Caco-2 (cell line): ENCODE measurements around the gene JCHAIN. TPM values are rescaled to one million over a fixed set of nuclear protein-coding genes. Genes with fewer than 3 reads are reported as not detected.
"Not testable (repeated sequence)": the region's sequence is repeated elsewhere in the genome, so short reads cannot be mapped to it uniquely, and the experiment has no call there.

ENCODE experiments used
- BruUV-seq: library from RNA; stranded (reverse); fragments of 400-500 nt; replicated peaks from 2 replicates; lab custom pipeline; 2021; lab: Mats Ljungman, UMichigan
- CTCF ChIA-PET: fragments of 300-600 bp; sonication (Branson Sonifier 250); formaldehyde crosslinking; loops from one replicate; lab custom pipeline; 2022; ENCODE audit warnings: antibody characterized with exemption; lab: Charles Lee
- POLR2A ChIA-PET: fragments of 300-600 bp; sonication (Branson Sonifier 250); formaldehyde crosslinking; loops from one replicate; lab custom pipeline; 2022; ENCODE audit warnings: antibody characterized with exemption; lab: Charles Lee
- DNase-seq, 2 experiments: peaks; one replicate each; pipeline versions ENCODE4 v3.0.0 to v3.0.0-alpha.2; 2020 to 2022
- H3K27me3 ChIP-seq: replicated peaks from 2 replicates; pipeline ENCODE4 v1.6.0; 2011; ENCODE audit warnings: low read length; ENCODE audit not compliant: control insufficient read depth, insufficient read depth
- H3K36me3 ChIP-seq: 2 replicates; pipeline ENCODE4 v1.5.1; 2011; ENCODE audit warnings: low read length; ENCODE audit not compliant: control insufficient read depth, insufficient read depth
- H3K4me1 ChIP-seq: fragments of 250-450 bp; sonication (Bioruptor Pico); 2 replicates; pipeline ENCODE4 v1.5.1; 2020; ENCODE audit warnings: mild to moderate bottlenecking
- H3K4me3 ChIP-seq: 2 replicates; pipeline ENCODE4 v1.5.1; 2011; ENCODE audit warnings: low read depth, mild to moderate bottlenecking, control low read depth, low read length
- H3K9me3 ChIP-seq: fragments of 250-450 bp; sonication (Bioruptor Pico); 2 replicates; pipeline ENCODE4 v1.5.1; 2020; ENCODE audit warnings: mild to moderate bottlenecking, moderate library complexity
- H3K27ac Mint-ChIP-seq: one replicate; pipeline ENCODE4 v1.8.0; 2022; ENCODE audit warnings: mixed read lengths; ENCODE audit not compliant: unreplicated experiment
- H3K27me3 Mint-ChIP-seq: one replicate; pipeline ENCODE4 v1.8.0; 2022; ENCODE audit warnings: mixed read lengths; ENCODE audit not compliant: insufficient read depth, unreplicated experiment
- H3K36me3 Mint-ChIP-seq: one replicate; pipeline ENCODE4 v1.8.0; 2022; ENCODE audit warnings: mild to moderate bottlenecking, mixed read lengths; ENCODE audit not compliant: insufficient read depth, unreplicated experiment
- H3K4me1 Mint-ChIP-seq: one replicate; pipeline ENCODE4 v1.8.0; 2022; ENCODE audit warnings: low read depth, mixed read lengths; ENCODE audit not compliant: unreplicated experiment
- H3K4me3 Mint-ChIP-seq: one replicate; pipeline ENCODE4 v1.8.0; 2022; ENCODE audit warnings: mild to moderate bottlenecking, moderate library complexity, mixed read lengths; ENCODE audit not compliant: unreplicated experiment
- H3K9me3 Mint-ChIP-seq: one replicate; pipeline ENCODE4 v1.8.0; 2022; ENCODE audit warnings: mixed read lengths; ENCODE audit not compliant: unreplicated experiment
- intact Hi-C: fragments of 100-400 bp; cut with micrococcal nuclease; formaldehyde crosslinking; loops from one replicate; pipeline ENCODE4 v1.10.0; 2022; ENCODE audit not compliant: unreplicated experiment
- total RNA-seq: library from RNA; stranded (reverse); gene quantifications from 2 replicates; pipeline ENCODE4 v1.2.3, GENCODE V29; 2022
- TF ChIP-seq, protein P1 (sequence below), 2 experiments: fragments of 200-600 bp in 1 of 2; IDR thresholded peaks; 1 replicate in 1 of 2; 2 replicates in 1 of 2; pipeline versions ENCODE4 v1.5.1 to v1.8.0; 2011 to 2022; ENCODE audit warnings: antibody characterized with exemption in 1 of 2, control low read depth in 1 of 2, inconsistent platforms in 1 of 2, low read depth in 1 of 2, low read length in 1 of 2, mild to moderate bottlenecking in 1 of 2, moderate library complexity in 1 of 2; ENCODE audit not compliant: insufficient read depth in 1 of 2, severe bottlenecking in 1 of 2, unreplicated experiment in 1 of 2

The JCHAIN gene
- total RNA-seq, 1 experiment from 2014 or later = not detected

DNA sequence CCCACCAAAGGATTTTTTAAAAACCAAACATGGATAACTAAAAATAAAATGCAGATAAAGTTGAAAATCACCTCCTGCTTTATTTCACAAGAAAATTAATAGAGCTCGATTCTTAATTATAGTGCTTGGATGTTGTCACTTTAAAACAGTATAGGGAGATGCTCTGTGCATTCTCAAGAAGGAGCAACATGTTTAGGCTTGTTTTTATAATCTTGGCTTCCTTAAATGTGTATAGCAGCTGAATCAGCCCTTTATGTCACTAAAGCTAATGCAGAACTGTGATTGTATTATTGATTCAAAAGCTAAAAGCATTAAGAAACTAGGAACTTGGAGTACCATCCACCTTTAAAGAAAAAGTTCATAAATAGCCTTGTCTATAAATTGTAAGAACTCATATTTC is 35.0 kb upstream of the JCHAIN start:
- Histone ChIP-seq H3K4me1 (peaks cover 3% of the 10 kb centered on the region; the same call in 1 of the 2 replicates), H3K27me3 (no peaks in the 10 kb centered on the region), H3K4me3 (no peak overlapping the region), H3K9me3 (no peaks in the 10 kb centered on the region), H3K36me3 (no peaks in the 10 kb centered on the region)
- POLR2A ChIA-PET = no interaction called here
- no peaks in the 10 kb centered on the region for H3K9me3 Mint-ChIP-seq
- DNase-seq = no peak
- no TSS peak for BruUV-seq
- H3K27me3 Mint-ChIP-seq = no peaks in the 10 kb centered on the region
- H3K4me1 Mint-ChIP-seq = no peaks in the 10 kb centered on the region
- H3K27ac Mint-ChIP-seq = no peak overlapping the region
- intact Hi-C loops = no loop called here
- peaks cover 11% of the 10 kb centered on the region for H3K36me3 Mint-ChIP-seq
- TF ChIP-seq, protein P1, sequence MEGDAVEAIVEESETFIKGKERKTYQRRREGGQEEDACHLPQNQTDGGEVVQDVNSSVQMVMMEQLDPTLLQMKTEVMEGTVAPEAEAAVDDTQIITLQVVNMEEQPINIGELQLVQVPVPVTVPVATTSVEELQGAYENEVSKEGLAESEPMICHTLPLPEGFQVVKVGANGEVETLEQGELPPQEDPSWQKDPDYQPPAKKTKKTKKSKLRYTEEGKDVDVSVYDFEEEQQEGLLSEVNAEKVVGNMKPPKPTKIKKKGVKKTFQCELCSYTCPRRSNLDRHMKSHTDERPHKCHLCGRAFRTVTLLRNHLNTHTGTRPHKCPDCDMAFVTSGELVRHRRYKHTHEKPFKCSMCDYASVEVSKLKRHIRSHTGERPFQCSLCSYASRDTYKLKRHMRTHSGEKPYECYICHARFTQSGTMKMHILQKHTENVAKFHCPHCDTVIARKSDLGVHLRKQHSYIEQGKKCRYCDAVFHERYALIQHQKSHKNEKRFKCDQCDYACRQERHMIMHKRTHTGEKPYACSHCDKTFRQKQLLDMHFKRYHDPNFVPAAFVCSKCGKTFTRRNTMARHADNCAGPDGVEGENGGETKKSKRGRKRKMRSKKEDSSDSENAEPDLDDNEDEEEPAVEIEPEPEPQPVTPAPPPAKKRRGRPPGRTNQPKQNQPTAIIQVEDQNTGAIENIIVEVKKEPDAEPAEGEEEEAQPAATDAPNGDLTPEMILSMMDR (IDR thresholded peaks at IDR 0.05; ENCODE audit: insufficient read depth in 1 of 2, low read depth in 1 of 2, low read length in 1 of 2, severe bottlenecking in 1 of 2, unreplicated experiment in 1 of 2) = no peak
- CTCF ChIA-PET = no interaction called here
- no peak overlapping the region for H3K4me3 Mint-ChIP-seq

DNA sequence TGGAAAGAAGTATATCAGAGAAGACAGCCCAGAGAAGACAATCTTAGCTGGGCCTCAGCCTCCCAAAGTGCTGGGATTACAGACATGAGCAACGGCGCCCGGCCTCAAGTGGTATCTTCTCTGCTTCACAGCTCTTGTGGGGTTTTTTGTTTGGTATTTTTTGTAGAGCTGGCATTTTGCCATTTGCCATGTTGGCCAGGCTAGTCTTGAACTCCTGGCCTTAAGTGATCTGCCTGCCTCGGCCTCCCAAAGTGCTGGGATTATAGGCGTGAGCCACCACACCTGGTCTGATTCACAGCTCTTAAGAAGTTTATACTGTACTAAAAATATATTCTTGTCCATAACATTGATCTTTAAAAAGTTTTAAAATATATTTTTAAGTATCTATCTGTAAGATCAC is 34.4 kb upstream of the JCHAIN start:
- no peaks in the 10 kb centered on the region for H3K27me3 ChIP-seq
- ChIA-PET POLR2A (no interaction called here), CTCF (no interaction called here)
- H3K4me1 ChIP-seq = 0 out of 2 replicates have a peak, but pooled peaks cover 3% of the 10 kb centered on the region
- no peak overlapping the region for H3K4me3 ChIP-seq
- DNase-seq = no peak
- H3K27ac Mint-ChIP-seq = no peak overlapping the region
- H3K27me3 Mint-ChIP-seq = no peaks in the 10 kb centered on the region
- no peaks in the 10 kb centered on the region for H3K4me1 Mint-ChIP-seq
- H3K36me3 Mint-ChIP-seq = peaks cover 10% of the 10 kb centered on the region
- no peaks in the 10 kb centered on the region for H3K9me3 ChIP-seq
- H3K36me3 ChIP-seq = no peaks in the 10 kb centered on the region
- H3K9me3 Mint-ChIP-seq = no peaks in the 10 kb centered on the region
- no TSS peak for BruUV-seq
- intact Hi-C loops = no loop called here
- H3K4me3 Mint-ChIP-seq = no peak overlapping the region
- TF ChIP-seq, protein P1 (IDR thresholded peaks at IDR 0.05; ENCODE audit: insufficient read depth in 1 of 2, low read depth in 1 of 2, low read length in 1 of 2, severe bottlenecking in 1 of 2, unreplicated experiment in 1 of 2) = no peak

DNA sequence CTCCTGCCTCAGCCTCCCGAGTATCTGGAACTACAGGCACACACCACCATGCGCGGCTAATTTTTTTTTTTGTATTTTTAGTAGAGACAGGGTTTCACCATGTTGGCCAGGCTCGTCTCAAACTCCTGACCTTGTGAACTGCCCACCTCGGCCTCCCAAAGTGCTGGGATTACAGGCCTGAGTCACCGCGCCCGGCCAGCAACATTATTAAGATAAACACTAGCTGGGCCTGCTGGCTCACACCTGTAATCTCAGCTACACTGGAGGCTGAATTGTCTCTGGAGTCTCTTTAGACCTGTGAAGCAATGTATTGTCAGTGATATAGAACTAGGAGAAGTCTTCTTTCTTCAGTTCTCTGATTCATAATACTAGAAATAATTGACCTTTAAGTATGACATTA is 32.1 kb upstream of the JCHAIN start:
- POLR2A ChIA-PET, H3K27me3 ChIP-seq, H3K36me3 Mint-ChIP-seq, BruUV-seq, H3K9me3 Mint-ChIP-seq, H3K4me3 Mint-ChIP-seq, H3K27ac Mint-ChIP-seq, H3K27me3 Mint-ChIP-seq, H3K9me3 ChIP-seq, intact Hi-C loops, DNase-seq, H3K4me1 Mint-ChIP-seq, H3K36me3 ChIP-seq, CTCF ChIA-PET, H3K4me1 ChIP-seq, H3K4me3 ChIP-seq: not testable (repeated sequence)

DNA sequence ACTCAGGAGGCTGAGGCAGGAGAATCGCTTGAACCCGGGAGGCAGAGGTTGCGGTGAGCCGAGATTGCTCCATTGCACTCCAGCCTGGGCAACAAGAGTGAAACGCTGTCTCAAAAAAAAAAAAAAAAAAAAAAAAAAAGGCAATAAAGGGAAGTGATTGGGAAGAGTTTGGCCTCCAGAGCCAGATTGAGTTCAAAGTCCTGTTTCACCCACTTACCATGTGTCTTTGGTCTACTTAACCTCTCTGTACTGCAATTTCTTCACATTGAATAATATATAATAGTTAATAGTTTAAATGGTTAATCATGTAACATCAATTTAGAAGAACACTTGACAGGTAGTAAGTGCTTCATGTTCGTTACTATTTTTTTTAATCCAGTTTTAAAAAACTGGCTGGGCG is 28.3 kb upstream of the JCHAIN start:
- POLR2A ChIA-PET, CTCF ChIA-PET: not testable (repeated sequence)

More for the DNA sequence above, 28.3 kb upstream of the JCHAIN start:
- H3K27ac Mint-ChIP-seq, intact Hi-C loops, H3K27me3 ChIP-seq, H3K27me3 Mint-ChIP-seq, H3K36me3 ChIP-seq, H3K4me3 ChIP-seq, H3K4me1 Mint-ChIP-seq, H3K9me3 ChIP-seq, H3K9me3 Mint-ChIP-seq, BruUV-seq, DNase-seq, H3K4me3 Mint-ChIP-seq, H3K4me1 ChIP-seq: not testable (repeated sequence)
- H3K36me3 Mint-ChIP-seq = peaks cover 20% of the 10 kb centered on the region
